ENCODE data around the gene CCDC3.

DNA sequence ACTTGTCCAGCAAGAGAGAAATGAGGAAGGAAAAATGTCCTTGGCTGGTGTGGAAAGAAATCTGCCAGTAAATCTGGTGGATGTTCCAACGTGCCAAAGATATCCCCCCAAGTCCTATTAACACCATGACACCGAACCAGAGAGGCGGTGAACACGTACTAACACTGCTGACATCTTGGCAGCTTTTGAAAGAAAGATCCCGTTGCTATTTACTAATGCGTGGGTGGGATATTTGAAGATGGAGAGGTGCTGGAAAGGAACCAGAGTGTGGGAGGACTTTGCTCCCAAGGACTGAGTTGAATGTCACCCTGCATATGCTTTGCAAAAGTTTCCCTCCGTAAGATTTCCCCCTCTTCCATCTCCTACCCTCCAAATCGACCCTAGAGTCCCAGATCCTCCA, 7.9 kb downstream of the CCDC3 start:
- TF ChIP-seq, protein P1, sequence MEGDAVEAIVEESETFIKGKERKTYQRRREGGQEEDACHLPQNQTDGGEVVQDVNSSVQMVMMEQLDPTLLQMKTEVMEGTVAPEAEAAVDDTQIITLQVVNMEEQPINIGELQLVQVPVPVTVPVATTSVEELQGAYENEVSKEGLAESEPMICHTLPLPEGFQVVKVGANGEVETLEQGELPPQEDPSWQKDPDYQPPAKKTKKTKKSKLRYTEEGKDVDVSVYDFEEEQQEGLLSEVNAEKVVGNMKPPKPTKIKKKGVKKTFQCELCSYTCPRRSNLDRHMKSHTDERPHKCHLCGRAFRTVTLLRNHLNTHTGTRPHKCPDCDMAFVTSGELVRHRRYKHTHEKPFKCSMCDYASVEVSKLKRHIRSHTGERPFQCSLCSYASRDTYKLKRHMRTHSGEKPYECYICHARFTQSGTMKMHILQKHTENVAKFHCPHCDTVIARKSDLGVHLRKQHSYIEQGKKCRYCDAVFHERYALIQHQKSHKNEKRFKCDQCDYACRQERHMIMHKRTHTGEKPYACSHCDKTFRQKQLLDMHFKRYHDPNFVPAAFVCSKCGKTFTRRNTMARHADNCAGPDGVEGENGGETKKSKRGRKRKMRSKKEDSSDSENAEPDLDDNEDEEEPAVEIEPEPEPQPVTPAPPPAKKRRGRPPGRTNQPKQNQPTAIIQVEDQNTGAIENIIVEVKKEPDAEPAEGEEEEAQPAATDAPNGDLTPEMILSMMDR (IDR thresholded peaks at IDR 0.05; ENCODE audit: low read depth, low read length, poor library complexity, severe bottlenecking) = no peak
- no peak for TF ChIP-seq EZH2phosphoT487 (IDR thresholded peaks at IDR 0.05; ENCODE audit: borderline replicate concordance, low read length)

All from DOHH2 (cell line).